HepG2 (cell line): ENCODE data around the gene FAM168A. TPM values are rescaled to one million over a fixed set of nuclear protein-coding genes. Genes with fewer than 3 reads are reported as not detected.

ENCODE experiments used
- ATAC-seq: fragments of 200-7000 bp; cut with Tn5 transposase; 3 replicates; pipeline ENCODE4 v1.9.1; 2020; ENCODE audit warnings: mild to moderate bottlenecking, moderate library complexity
- BruUV-seq: library from RNA; stranded (reverse); fragments of 400-500 nt; replicated peaks from 2 replicates; lab custom pipeline; 2021; lab: Mats Ljungman, UMichigan
- CTCF ChIA-PET: fragments of 300-600 bp; formaldehyde crosslinking; extraction: SDS; loops from one replicate; lab custom pipeline; 2021; ENCODE audit warnings: low total read pairs, inconsistent platforms, low intra/inter-chr PET ratio; lab: Yijun Ruan, JAX
- POLR2A ChIA-PET: fragments of 350-600 bp; sonication (Branson Sonifier 250); formaldehyde crosslinking; loops from one replicate; lab custom pipeline; 2020; ENCODE audit warnings: antibody characterized with exemption, inconsistent platforms; lab: Yijun Ruan, JAX
- DNase-seq: peaks from one replicate; pipeline ENCODE4 v3.0.0-alpha.2; 2015; ENCODE audit warnings: low spot score
- FAIRE-seq: peaks from 3 replicates; lab custom pipeline; 2011; peaks lifted over from hg19 to GRCh38; lab: Jason Lieb, UNC
- H2AFZ ChIP-seq: one replicate; pipeline ENCODE4 v1.6.1; 2011; ENCODE audit warnings: low read length, inconsistent platforms
- H3K27ac ChIP-seq: fragments of 300-600 bp; 3 replicates; pipeline ENCODE4 v1.8.0; 2011; ENCODE audit warnings: mixed run types, mild to moderate bottlenecking, mixed read lengths, low read length, inconsistent platforms; ENCODE audit not compliant: insufficient read depth; ENCODE audit errors: extremely low read length
- H3K27me3 ChIP-seq, 2 experiments: fragments of 200-600 bp in 1 of 2; 2 replicates in 1 of 2; 3 replicates in 1 of 2; pipeline versions ENCODE4 v1.6.0 to v1.8.0; 2011; ENCODE audit warnings: low read length in 2 of 2, mild to moderate bottlenecking in 2 of 2, moderate library complexity in 2 of 2, inconsistent platforms in 1 of 2; ENCODE audit not compliant: insufficient read depth in 2 of 2, control insufficient read depth in 1 of 2
- H3K36me3 ChIP-seq, 2 experiments: fragments of 200-600 bp in 1 of 2; replicated peaks in 1 of 2; 2 replicates in 1 of 2; 3 replicates in 1 of 2; pipeline versions ENCODE4 v1.5.1 to v1.8.0; 2011; ENCODE audit warnings: low read length in 2 of 2, inconsistent platforms in 1 of 2; ENCODE audit not compliant: insufficient read depth in 2 of 2, control insufficient read depth in 1 of 2
- H3K4me1 ChIP-seq: 2 replicates; pipeline ENCODE4 v1.5.1; 2012; ENCODE audit warnings: low read length, inconsistent platforms; ENCODE audit not compliant: insufficient read depth
- H3K4me2 ChIP-seq: 2 replicates; pipeline ENCODE4 v1.6.0; 2011; ENCODE audit warnings: low read depth, low read length, inconsistent platforms
- H3K4me3 ChIP-seq, 3 experiments: fragments of 200-600 bp in 1 of 3; sonication (generic), shearing (Covaris generic) in 1 of 3; replicated peaks in 1 of 3; 2 replicates each; pipeline ENCODE4 v1.5.1; 2011 to 2016; ENCODE audit warnings: low read length in 3 of 3, inconsistent platforms in 2 of 3, low read depth in 2 of 3, mild to moderate bottlenecking in 2 of 3, control low read depth in 1 of 3, mixed read lengths in 1 of 3; ENCODE audit not compliant: insufficient read depth in 1 of 3
- H3K79me2 ChIP-seq: one replicate; pipeline ENCODE4 v1.6.1; 2011; ENCODE audit warnings: low read length, inconsistent platforms; ENCODE audit not compliant: insufficient read depth
- H3K9ac ChIP-seq: 2 replicates; pipeline ENCODE4 v1.6.0; 2011; ENCODE audit warnings: mild to moderate bottlenecking, low read depth, low read length, inconsistent platforms; ENCODE audit not compliant: insufficient read depth
- H3K9me3 ChIP-seq: 2 replicates; pipeline ENCODE4 v1.5.1; 2012; ENCODE audit warnings: mild to moderate bottlenecking, low read length
- H4K20me1 ChIP-seq: 2 replicates; pipeline ENCODE4 v1.6.0; 2011; ENCODE audit warnings: inconsistent platforms, mild to moderate bottlenecking, low read length, moderate library complexity; ENCODE audit not compliant: insufficient read depth
- ATM ChIP-seq: fragments of 450-650 bp; IDR thresholded peaks from 2 replicates; pipeline ENCODE4 v1.7.1; 2017; ENCODE audit warnings: mild to moderate bottlenecking, borderline replicate concordance
- HMG20A ChIP-seq: IDR thresholded peaks from 2 replicates; pipeline ENCODE4 v1.6.1; 2016; ENCODE audit warnings: borderline replicate concordance
- HNF4G ChIP-seq, 2 experiments: sonication (generic) in 1 of 2; formaldehyde crosslinking in 1 of 2; IDR thresholded peaks; 2 replicates each; pipeline versions ENCODE4 v1.4.0 to v1.6.1; 2011 to 2020; ENCODE audit warnings: borderline replicate concordance in 2 of 2, low read depth in 2 of 2, mild to moderate bottlenecking in 2 of 2, low read length in 1 of 2, missing genetic modification reagents in 1 of 2, moderate library complexity in 1 of 2
- HOMEZ ChIP-seq: IDR thresholded peaks from 2 replicates; pipeline ENCODE4 v1.6.1; 2016; ENCODE audit warnings: low read depth
- MEF2D ChIP-seq: sonication (generic); formaldehyde crosslinking; IDR thresholded peaks from 2 replicates; pipeline ENCODE4 v1.5.1; 2020; ENCODE audit warnings: mild to moderate bottlenecking, missing genetic modification reagents
- PCBP2 ChIP-seq: fragments of 200-400 bp; formaldehyde crosslinking; optimal IDR thresholded peaks from 2 replicates; pipeline ENCODE3; 2018; ENCODE audit warnings: low read length, low read depth; ENCODE audit not compliant: poor library complexity, severe bottlenecking
- TFDP2 ChIP-seq: sonication (generic); formaldehyde crosslinking; IDR thresholded peaks from 2 replicates; pipeline ENCODE4 v1.4.0; 2020; ENCODE audit warnings: missing genetic modification reagents
- ZNF275 ChIP-seq: sonication (generic); formaldehyde crosslinking; IDR thresholded peaks from 2 replicates; pipeline ENCODE4 v1.8.0; 2022; ENCODE audit warnings: missing genetic modification reagents, mild to moderate bottlenecking, inconsistent platforms, borderline replicate concordance
- ZNF317 ChIP-seq: sonication (generic); formaldehyde crosslinking; IDR thresholded peaks from 2 replicates; pipeline ENCODE4 v1.5.0; 2020; ENCODE audit warnings: mild to moderate bottlenecking, missing genetic modification reagents
- ZNF33B ChIP-seq: sonication (generic); formaldehyde crosslinking; IDR thresholded peaks from 2 replicates; pipeline ENCODE4 v1.5.1; 2020; ENCODE audit warnings: mild to moderate bottlenecking, missing genetic modification reagents
- ZNF367 ChIP-seq: sonication (generic); formaldehyde crosslinking; IDR thresholded peaks from 2 replicates; pipeline ENCODE4 v1.4.0; 2020; ENCODE audit warnings: missing genetic modification reagents, borderline replicate concordance
- ZNF7 ChIP-seq: IDR thresholded peaks from 2 replicates; pipeline ENCODE4 v1.6.1; 2016; ENCODE audit warnings: missing biosample characterization, missing genetic modification reagents
- ZNF839 ChIP-seq: sonication (generic); formaldehyde crosslinking; IDR thresholded peaks from 2 replicates; pipeline ENCODE4 v1.4.0; 2020; ENCODE audit warnings: missing genetic modification reagents, mild to moderate bottlenecking, borderline replicate concordance
- WGBS: methylation state at CpG from one replicate; pipeline ENCODE4 v1.1.6; 2017; ENCODE audit warnings: low lambda C conversion rate; 5-methylcytosine and 5-hydroxymethylcytosine counted together
- in situ Hi-C: cut with HindIII; loops from 2 replicates; pipeline ENCODE4 v1.10.0; 2017; ENCODE audit warnings: low pct_unique_long_range_greater_than_20kb; ENCODE audit not compliant: extremely low pct_ligation_motif_present
- intact Hi-C: fragments of 100-400 bp; cut with micrococcal nuclease; formaldehyde crosslinking; loops from one replicate; pipeline ENCODE4 v1.10.0; 2022; ENCODE audit not compliant: unreplicated experiment
- polyA plus RNA-seq, 8 experiments: library from polyadenylated mRNA; depleted of rRNA in 3 of 8; stranded (reverse) in 7 of 8; unstranded in 1 of 8; fragments of >200 nt; fragmentation: Illumina TruSeq in 4 of 8; extraction: Trizol in 4 of 8; gene quantifications; 2 replicates each; pipeline versions ENCODE4 v1.2.1 to v1.2.3, GENCODE V29; 2011 to 2016; ENCODE audit warnings: low read depth in 4 of 8, missing spikeins in 1 of 8, mixed read lengths in 1 of 8; ENCODE audit not compliant: insufficient read depth in 1 of 8
- total RNA-seq, 5 experiments: library from RNA; depleted of rRNA; stranded (reverse); fragments of >200 nt; fragmentation: Illumina TruSeq; extraction: Trizol; gene quantifications; 2 replicates each; pipeline ENCODE4 v1.2.3, GENCODE V29; 2016; ENCODE audit warnings: low read depth in 1 of 5

Gene FAM168A
- total and polyA plus RNA-seq, 2 of the 13 experiments (the other 11 are each of a cell fraction or from before 2014, with no cell fraction given), result 13.9 to 15.8 TPM

- CTCF ChIA-PET, result no interaction called here
- no peak for TF ChIP-seq ZNF33B
- no peak for TF ChIP-seq ZNF7 (CRISPR knock-in tag)
- TF ChIP-seq PCBP2, result no peak
- TF ChIP-seq ZNF317, result no peak
- no peak for TF ChIP-seq HOMEZ (CRISPR knock-in tag)
- TF ChIP-seq ZNF275 (CRISPR knock-in tag), result no peak
- no peak for TF ChIP-seq HMG20A (CRISPR knock-in tag)
- TF ChIP-seq ZNF839 (CRISPR knock-in tag), result no peak
- no peak for TF ChIP-seq MEF2D (CRISPR knock-in tag)
- no peak for TF ChIP-seq HNF4G (IDR thresholded peaks at IDR 0.05; ENCODE audit: borderline replicate concordance, low read depth, low read length)
- no peak for TF ChIP-seq HNF4G (CRISPR knock-in tag; IDR thresholded peaks at IDR 0.05; ENCODE audit: borderline replicate concordance, low read depth)
- no peak for TF ChIP-seq TFDP2 (CRISPR knock-in tag)
- TF ChIP-seq ZNF367, result no peak
- TF ChIP-seq ATM, result no peak
Observed at GRCh38 chr11:73498343-73498742, 99.6 kb downstream of the FAM168A start.

More at GRCh38 chr11:73498343-73498742, 99.6 kb downstream of the FAM168A start:
- H3K36me3 ChIP-seq, result no peaks in the 10 kb centered on the region
- ATAC-seq (no peak), DNase-seq (no peak), FAIRE-seq (no peak)
- intact Hi-C loops (no loop called here), in situ Hi-C loops (no loop called here)
- H3K4me3 ChIP-seq, result no peak overlapping the region
- POLR2A ChIA-PET, result no interaction called here
- H3K79me2 ChIP-seq, result no peaks in the 10 kb centered on the region
- no peaks in the 10 kb centered on the region for H3K9me3 ChIP-seq
- no peaks in the 10 kb centered on the region for H3K27me3 ChIP-seq
- no peak overlapping the region for H3K27ac ChIP-seq
- H3K4me1 ChIP-seq, result peaks cover 22% of the 10 kb centered on the region
- no peak overlapping the region for H3K4me2 ChIP-seq
- no peak overlapping the region for H2AFZ ChIP-seq
- H4K20me1 ChIP-seq, result no peaks in the 10 kb centered on the region
- WGBS, result 72% methylated on average over 4 of the region's 6 CpGs
- no peak overlapping the region for H3K9ac ChIP-seq
- no TSS peak for BruUV-seq
